Stomach smooth muscle (tissue), 2 donors: ENCODE results near the gene HLA-A.

Source experiments
- H3K27ac ChIP-seq: one replicate; pipeline ENCODE4 v1.7.0; 2013; ENCODE audit warnings: mild to moderate bottlenecking, low read length, inconsistent platforms
- H3K27me3 ChIP-seq, 2 donors: one replicate each; pipeline ENCODE4 v1.7.0; 2013; ENCODE audit warnings: low read length in 2 of 2; ENCODE audit not compliant: insufficient read depth in 2 of 2, control insufficient read depth in 1 of 2
- H3K36me3 ChIP-seq, 2 donors: one replicate each; pipeline ENCODE4 v1.7.0; 2013; ENCODE audit warnings: low read length in 2 of 2; ENCODE audit not compliant: control insufficient read depth in 2 of 2, insufficient read depth in 2 of 2
- H3K4me1 ChIP-seq: one replicate; pipeline ENCODE4 v1.7.0; 2013; ENCODE audit warnings: low read length; ENCODE audit not compliant: control insufficient read depth, insufficient read depth
- H3K4me3 ChIP-seq, 2 donors: one replicate each; pipeline ENCODE4 v1.7.0; 2013; ENCODE audit warnings: low read length in 2 of 2
- H3K9ac ChIP-seq, 2 donors: one replicate each; pipeline ENCODE4 v1.7.0; 2013; ENCODE audit warnings: low read length in 2 of 2, mild to moderate bottlenecking in 1 of 2
- H3K9me3 ChIP-seq, 2 donors: one replicate each; pipeline ENCODE4 v1.7.0; 2013; ENCODE audit warnings: low read length in 2 of 2; ENCODE audit not compliant: control insufficient read depth in 2 of 2
- donor health status: healthy.
- donor health status: Pancreatic carcinoma.

HLA-A gene

GRCh38 chr6:29989211-29989610 is 46.9 kb downstream of the HLA-A start:
- no peaks in the 10 kb centered on the region for H3K4me1 ChIP-seq
- H3K4me3 ChIP-seq, result no peak overlapping the region
- no peaks in the 10 kb centered on the region for H3K36me3 ChIP-seq
- H3K27me3 ChIP-seq, result no peaks in the 10 kb centered on the region
- H3K9me3 ChIP-seq, result no peaks in the 10 kb centered on the region
- no peak overlapping the region for H3K27ac ChIP-seq
- H3K9ac ChIP-seq, result no peak overlapping the region

GRCh38 chr6:29990931-29991330 is 48.6 kb downstream of the HLA-A start:
- H3K9me3 ChIP-seq, result no peaks in the 10 kb centered on the region
- no peak overlapping the region for H3K4me3 ChIP-seq
- no peaks in the 10 kb centered on the region for H3K27me3 ChIP-seq
- no peak overlapping the region for H3K27ac ChIP-seq
- H3K36me3 ChIP-seq, result no peaks in the 10 kb centered on the region
- no peak overlapping the region for H3K9ac ChIP-seq
- H3K4me1 ChIP-seq, result no peaks in the 10 kb centered on the region

GRCh38 chr6:29992807-29993206 is 50.5 kb downstream of the HLA-A start:
- no peaks in the 10 kb centered on the region for H3K27me3 ChIP-seq
- H3K9ac ChIP-seq, result no peak overlapping the region
- H3K4me3 ChIP-seq, result no peak overlapping the region
- no peaks in the 10 kb centered on the region for H3K4me1 ChIP-seq
- H3K27ac ChIP-seq, result no peak overlapping the region
- H3K9me3 ChIP-seq, result no peaks in the 10 kb centered on the region
- no peaks in the 10 kb centered on the region for H3K36me3 ChIP-seq

GRCh38 chr6:29994826-29995225 is 52.5 kb downstream of the HLA-A start:
- H3K27me3 ChIP-seq, result no peaks in the 10 kb centered on the region
- no peak overlapping the region for H3K4me3 ChIP-seq
- H3K36me3 ChIP-seq, result no peaks in the 10 kb centered on the region
- no peaks in the 10 kb centered on the region for H3K9me3 ChIP-seq
- H3K4me1 ChIP-seq, result no peaks in the 10 kb centered on the region
- no peak overlapping the region for H3K27ac ChIP-seq
- H3K9ac ChIP-seq, result no peak overlapping the region

- no peaks in the 10 kb centered on the region for H3K9me3 ChIP-seq
- H3K27ac ChIP-seq, result no peak overlapping the region
- H3K9ac ChIP-seq, result no peak overlapping the region
- no peaks in the 10 kb centered on the region for H3K36me3 ChIP-seq
- no peak overlapping the region for H3K4me3 ChIP-seq
- peaks cover 0 to 3% of the 10 kb centered on the region in 2 donors for H3K27me3 ChIP-seq
- no peaks in the 10 kb centered on the region for H3K4me1 ChIP-seq
Measured at GRCh38 chr6:29995340-29995777, 53.0 kb downstream of the HLA-A start.
